Endothelial cell of hepatic sinusoid (primary cell): ENCODE results near the gene CPLANE2.
"Not testable (repeated sequence)": the region's sequence is repeated elsewhere in the genome, so short reads cannot be mapped to it uniquely, and the experiment has no call there.

Experiments used
- in situ Hi-C: cut with HindIII; loops from 2 replicates; pipeline ENCODE4 v1.10.0; 2017; ENCODE audit warnings: low sequenced_read_pairs

CPLANE2 gene

DNA sequence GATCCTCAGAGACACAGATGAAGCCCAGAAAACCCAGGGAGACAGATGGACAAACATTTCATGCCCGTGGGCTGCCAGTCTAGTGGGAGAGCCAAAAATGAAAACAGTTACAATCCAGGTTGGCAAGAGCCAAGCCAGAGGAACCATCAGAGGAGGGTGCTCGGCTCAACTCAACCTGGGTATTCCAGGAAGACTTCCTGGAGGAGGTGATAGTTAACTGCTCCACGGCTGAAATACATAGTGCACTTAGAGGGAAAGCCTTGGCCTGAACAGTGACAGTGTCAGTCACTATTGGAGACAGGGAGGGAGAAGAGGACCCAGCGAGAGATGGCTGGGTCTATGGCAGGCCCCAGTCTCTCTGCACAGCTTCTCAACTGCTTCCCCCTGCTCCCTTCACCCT is 26.4 kb downstream of the CPLANE2 start:
- in situ Hi-C loops = no loop called here

DNA sequence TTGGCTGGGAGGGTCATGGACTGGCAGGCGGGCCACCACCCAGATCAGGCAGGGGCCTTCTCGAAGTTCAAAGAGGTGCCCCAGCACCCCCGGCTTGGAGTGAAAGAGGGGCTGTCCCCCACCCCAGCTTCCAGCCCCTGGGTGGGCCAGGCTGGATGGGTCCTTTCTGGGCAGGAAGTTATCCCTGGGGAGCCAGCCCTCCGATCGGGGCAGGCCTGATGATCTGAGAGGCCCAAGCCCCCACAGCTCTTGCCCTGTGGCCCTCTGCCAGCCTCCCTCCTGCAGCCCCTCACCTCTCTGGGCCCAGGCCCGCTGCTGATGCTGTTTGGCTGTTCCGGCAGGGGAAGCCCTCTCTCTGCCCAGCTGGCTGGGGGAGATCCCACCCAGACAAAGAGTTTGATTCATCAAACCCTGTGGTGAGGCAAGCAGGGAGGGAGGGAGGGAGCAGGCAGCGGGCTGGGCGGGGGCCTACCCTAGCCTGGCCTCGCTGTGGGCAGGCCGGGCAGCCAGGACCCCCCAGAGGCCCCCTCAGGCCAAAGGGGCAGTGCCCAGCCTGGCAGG is 27.1 kb downstream of the CPLANE2 start:
- in situ Hi-C loops = no loop called here

DNA sequence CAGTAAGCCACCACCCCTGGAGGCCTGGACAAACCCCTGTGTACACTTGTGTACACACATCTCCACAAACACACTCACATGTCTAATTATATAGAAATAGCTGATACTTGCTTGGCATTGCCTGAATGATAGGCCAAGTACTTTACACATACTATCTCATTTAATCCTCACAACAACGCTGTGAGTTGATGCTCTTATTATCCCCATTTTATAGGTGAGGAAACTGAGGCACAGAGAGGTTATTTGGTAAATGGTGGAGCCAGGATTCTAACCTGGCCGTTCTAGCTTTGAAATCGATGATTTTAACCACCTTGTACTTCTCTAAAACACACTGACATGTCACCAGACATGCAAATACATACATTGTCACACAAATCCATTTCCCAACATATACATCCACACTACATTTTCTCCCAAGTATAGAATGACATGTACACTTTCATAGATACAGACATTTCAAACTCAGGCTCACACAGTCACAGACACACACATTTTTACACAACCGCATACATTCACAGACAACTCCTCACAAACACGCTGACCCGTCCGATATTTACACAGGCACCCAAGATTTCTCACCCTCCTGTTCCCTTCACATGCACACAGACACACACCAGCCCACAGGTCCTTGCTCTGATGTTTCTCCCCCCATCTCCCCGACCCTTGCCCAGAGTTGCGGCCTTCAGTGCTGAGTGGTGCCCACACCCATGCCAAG is 27.7 kb downstream of the CPLANE2 start:
- in situ Hi-C loops = no loop called here

DNA sequence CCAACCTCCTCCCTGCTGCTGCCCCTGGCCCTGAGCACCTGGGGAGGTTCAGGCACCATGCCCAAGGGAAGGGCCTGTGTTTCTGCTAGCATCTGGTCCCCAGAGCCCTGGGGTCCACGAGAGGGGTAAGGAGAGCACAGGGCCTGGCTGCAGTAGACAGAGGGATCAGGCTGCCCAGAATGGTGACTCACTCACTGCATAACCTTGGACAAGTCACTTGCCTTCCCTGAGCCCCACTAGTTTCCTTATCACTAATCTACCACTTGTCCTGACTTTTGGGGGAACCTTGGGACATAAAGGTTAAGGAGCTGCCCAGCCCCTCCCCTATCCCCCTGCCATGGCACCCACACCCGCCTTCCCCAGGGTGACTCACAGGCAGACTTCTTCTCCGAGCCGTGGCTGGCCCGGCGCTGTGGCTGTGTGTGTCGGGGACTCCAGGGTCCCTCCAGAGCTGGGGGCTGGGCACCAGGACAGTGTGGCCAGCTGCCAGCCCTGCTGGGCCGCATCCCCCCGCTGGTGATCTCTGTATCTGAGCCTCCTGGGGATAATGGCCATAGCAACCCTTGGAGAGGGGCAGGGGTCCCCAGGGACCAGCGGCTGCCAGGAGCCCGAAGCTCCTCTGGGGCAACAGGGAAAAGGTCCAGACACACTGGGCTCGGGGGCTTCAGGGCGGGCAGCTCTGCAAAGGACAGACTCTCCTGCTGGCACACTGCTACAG is 28.6 kb downstream of the CPLANE2 start:
- in situ Hi-C loops = no loop called here

DNA sequence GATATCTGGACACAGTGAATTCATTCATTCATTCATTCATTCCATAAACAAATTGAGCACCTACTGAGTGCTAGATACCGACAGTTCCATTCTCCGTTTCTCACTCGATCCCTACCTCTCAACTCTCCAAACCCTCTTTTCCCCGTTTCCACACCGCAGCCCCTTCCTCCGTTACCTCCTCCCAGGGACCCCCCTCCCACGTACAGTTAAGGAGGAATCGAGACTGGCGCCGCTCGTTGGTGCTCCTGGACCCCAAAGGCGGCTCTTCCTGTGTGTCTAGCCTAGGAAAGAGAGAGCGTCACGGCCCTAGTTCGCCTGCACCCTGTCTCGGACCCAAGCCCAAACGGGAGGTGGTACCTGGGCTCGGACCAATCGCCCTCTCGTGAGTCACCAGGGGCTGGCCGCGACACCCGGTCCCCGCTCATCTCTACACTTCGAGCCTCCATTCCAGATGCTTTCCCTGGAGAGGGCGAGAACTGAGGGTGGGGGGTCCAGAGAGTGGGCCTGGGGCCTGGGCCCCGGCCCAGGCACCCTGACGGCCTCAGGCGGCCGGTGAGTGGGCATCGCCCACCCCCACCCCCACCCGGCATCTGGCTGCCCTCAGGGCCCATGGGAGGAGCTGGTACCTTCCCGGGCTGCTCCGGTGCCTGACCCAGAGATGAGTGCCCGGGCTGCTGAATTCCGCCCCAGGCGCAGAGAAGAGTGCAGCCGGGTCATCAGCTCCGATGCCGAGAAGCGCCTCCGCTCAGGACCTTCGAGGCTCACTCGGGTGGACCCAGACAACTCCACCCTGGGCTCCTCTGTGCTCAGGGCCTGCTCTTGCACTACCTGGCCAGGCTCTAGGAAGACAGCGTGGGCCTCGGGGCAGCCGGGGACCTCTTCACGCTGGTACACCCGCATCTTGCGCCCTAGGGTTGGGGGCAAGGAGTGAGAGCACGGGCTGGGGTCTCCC is 29.4 kb downstream of the CPLANE2 start:
- in situ Hi-C loops = no loop called here

DNA sequence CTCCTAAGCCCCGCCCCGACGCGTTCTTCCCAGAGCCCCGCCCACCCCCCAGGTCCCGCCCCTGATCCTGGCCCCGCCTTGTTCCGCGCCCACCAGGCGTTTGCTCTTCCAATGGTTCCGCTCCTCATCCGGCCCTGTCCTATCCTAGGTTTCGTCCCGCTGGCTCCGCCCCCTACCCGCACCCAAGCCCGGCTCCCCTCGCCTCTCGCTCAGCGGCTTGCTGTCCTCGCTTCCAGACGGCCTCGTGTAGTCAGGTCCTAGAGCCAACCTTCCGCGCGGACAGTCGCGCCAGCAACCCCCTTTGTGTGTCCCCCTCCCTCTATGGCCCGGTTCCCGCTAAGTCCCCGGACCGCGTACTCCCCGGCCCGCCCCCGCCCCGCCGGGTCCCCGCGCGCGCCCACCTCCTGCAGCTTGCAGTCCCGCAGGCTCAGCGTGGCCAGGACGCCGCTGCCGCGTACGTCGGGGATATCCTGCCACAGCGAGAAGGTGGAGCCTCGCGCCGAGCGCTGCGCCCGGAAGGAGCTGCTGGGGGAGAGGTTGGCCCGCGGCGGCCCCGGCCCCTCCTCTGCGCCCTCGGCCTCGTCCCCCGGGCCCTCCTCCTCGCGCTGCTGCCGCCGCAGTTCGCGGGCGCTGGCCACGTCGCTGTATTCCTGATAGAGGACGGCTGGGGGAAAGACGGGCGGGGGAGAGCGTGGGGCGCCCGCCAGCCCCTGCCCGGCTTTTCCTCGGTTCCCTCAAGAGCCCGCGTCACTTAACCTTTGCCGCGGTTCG is 30.3 kb downstream of the CPLANE2 start:
- in situ Hi-C loops = no loop called here

DNA sequence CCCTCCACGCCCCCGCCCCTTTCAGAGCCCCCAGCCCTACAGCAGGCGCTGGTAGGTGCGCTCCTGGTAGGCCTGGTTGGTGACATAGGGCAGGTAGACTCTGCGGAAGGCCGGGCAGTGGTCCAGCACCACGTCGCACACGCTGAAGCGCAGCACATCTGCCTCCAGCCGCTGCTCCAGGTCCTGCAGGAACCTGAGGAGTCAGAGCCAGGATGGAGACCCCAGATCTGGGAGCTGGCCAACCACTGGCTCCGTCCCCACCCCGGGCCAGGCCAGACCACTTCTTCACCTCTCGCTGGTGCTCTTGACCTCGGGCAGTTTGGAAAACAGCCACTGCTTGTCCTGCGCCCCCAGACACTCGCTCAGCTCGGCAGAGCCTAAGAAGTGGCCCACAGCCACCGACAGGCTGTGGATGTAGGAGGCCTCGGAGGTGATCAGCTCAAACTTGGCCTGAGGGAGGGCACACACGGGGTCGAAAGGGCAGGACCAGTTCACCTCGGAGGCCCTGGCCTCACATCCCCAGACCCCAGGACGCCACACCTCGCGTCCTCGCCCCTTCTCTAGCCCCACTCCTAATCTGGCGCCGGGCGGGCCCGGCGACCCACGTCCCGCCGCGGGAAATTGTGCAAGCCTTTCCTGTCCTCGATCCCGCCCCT is 31.0 kb downstream of the CPLANE2 start:
- in situ Hi-C loops = no loop called here

DNA sequence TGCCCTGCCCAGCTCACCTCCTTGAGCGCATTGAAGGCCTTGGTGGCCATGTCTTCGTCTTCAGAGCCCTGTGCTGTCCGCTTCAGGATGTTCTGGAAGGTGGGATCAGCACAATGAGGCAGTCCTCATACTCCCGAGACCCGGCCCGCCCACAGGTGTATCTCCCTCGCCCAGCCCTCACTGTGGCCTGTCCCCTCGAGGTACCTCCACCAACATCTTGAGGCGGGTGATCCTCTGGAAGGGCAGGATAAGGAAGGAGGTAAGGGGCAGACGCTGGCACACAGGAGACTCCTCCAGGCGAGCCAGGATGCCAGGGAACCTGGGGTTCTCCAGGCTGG is 31.7 kb downstream of the CPLANE2 start:
- in situ Hi-C loops = no loop called here

DNA sequence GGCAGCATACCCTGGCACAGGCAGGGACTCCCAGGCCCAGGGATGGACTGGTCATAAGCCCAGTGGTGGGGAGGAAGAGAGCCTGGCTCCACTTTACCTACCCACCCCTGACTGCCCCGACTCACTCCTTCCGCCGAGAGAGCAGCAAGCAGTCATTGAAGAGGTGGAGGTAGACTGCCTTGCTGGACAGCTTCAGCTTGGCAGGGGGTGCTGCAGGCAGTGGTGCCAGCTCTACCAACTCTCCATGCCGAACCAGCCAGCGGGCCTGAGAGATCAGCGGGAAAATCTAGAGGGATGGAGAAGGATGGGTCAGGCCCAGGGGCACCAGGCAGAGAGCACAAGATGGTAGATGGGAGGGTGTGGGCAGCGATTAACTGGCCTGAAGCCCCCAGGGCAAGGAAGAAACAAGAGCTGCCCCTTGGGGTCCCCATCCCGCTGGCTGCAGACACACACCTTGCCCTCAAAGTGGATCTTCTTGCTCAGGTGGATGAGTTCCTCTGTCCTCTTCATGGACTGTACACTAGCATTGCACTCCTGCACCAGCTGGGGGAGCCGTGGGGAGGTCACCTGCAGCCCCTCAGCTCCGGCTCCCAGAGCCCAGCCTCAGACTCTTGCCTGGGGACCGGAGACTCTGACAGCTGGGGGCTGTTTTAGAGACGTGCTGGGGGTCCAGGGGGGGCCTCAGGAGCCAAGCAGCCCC is 32.2 kb downstream of the CPLANE2 start:
- in situ Hi-C loops = no loop called here

DNA sequence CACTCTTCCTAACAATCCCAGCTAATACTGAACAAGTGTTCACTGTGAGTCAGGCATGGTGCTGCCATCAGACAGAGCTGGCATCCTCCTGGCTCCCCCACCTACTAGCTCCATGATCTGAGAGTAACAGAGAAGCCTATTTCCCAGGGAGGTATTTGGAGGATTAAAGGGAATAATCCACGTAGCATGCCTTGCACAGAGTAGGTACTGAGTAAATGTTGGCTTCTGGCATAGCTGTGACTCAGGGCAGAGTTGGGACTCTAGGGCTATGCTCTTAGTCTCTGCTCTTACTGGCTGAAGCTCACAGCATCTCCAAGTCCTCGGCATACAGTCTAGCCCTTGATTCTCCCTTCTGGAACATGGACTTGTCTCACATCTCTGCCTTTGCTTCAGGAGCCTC is 32.8 kb downstream of the CPLANE2 start:
- in situ Hi-C loops = no loop called here

DNA sequence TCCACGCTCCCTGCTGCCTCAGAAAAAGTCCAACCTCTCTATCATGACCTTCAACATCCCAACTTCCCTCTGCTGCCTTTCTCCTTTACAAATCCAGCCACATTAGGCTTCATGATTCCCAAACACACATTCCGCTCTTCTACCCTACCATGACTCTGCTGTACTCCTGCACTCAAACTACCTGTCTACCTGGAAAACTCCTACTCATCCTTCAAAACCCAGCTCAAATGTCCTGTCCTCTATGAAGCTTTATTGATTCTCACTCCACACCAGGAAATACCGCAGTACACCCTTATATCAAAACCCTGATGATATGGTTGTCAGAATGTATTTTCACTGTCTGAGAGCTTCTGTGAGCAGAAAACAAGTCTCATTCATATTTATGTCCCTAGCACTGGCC is 33.4 kb downstream of the CPLANE2 start:
- in situ Hi-C loops = no loop called here

DNA sequence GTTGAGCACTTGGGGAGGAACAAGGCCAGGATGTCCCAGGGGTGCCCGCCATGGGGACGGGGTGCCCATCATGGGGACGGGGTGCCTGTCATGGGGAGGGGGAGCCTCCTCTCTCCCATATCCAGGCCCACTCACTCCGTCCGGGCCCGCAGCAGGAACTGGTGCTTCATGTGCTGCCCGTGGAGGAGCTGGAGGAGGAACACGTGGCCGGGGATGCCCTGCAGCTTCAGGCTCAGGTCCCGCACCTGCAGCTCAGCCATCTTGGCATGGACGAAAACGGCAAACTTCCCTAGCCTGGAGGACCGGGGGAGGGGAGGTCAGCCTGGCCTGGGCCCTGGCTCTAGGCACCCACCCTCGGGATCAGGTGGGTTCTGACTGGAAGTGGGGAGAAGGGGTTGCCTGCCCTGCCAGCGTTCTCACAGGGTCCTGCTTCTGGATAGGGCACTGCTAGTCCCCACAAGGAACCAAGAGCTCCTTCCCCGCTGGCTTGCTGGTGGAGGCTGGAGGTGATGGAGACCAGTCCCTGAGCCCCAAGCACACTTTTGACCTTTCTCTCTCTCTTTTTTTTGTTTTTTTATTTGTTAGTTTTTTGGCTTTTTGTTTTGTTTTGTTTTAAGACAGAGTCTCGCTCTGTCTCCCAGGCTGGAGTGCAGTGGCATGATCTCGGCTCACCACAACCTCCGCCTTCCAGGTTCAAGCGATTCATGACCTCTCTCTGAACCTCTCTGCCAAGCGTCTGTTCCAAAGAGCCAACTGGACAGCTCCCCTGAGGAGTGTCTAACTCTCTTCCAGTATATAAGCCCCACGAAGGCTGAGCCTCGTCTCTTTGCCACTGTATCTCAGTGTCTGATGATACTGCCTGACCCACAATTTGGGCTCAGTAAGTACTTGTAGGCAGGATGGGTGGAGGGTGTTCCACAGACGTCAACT is 34.4 kb downstream of the CPLANE2 start:
- in situ Hi-C loops = no loop called here

DNA sequence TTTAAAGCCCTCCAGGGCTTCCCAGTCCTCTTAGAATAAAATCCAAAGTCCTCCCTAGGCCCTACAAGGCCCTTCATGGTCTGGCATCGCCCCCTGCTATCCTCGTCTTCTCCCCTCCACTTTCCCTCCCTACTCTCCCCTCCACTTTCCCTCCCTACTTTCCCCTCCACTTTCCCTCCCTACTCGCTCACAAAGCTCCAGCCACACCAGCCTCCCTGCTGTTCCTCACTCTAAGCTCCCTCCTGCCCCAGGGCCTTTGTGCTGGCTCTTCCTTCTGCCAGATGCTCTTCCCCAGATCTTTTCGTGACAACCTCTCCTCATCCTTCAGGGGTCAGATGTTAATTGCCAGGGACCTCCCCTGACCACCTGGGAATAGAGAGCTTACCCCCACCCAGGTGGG is 37.3 kb downstream of the CPLANE2 start:
- in situ Hi-C loops = no loop called here

DNA sequence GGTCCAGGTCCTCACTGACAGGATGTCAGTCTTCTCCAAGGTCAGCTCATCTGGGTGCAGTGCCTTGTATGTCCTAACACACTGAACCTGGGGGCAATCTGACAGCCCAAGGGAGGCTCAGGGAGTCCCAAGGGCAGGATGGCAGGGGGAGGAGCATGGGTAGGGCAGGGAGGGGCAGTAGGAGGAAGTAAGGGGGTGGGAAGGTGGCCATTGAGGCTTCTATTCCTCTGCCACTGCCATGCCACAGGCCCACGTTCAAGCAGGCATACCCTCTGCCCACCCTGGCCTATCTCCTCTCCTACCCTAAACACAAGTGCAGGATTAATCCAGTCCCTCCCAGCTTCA is 37.9 kb downstream of the CPLANE2 start:
- in situ Hi-C loops = no loop called here

DNA sequence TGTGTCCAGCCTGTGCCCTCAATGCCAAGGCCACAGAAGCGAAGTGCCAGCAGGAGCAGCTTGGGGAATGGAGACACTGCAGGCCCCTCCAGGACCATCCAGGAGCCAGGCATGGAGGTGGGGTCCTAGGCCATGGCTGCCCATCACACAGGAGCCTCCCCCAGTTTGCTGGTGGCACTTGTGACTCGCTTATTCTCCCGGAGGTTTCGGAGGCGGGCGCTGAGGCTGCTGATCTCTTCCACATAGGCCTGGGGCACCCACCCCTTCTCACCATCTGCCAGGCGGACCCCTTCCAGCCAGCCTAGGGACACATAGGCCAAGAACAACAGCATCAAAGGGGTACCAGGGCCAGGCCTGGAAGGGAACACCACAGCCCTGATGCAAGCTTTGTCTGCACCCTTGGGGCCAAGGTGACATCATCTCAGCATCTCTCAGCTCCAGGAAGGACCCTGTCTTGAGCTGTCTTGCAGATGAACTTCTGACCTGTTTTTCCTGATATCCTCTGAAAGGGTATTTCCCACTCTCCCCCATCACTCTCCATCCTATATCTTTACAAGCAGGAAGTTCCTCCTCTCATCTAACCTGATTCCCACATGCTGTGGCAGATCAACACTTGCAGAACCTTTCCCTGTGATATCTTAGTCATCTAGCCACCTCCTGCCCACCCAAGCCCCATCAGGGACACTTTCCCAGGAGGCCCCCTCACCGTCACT is 38.4 kb downstream of the CPLANE2 start:
- in situ Hi-C loops = no loop called here

DNA sequence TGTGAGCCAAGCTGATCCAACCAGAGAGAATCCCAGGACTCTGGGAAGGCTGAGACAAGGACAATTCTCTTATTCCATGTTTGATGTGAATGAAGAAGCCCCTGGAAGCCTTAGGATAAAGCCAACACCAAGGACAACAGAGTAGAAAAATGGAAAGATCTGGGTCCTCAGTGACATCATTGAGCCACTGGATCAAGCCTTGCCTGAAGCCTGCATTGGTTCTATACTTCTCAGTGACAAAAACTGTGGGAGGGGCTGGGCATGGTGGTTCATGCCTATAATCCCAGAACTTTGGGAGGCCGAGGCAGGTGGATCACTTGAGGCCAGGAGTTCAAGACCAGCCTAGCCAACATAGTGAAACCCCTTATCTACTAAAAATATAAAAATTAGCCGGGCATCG is 40.1 kb downstream of the CPLANE2 start:
- in situ Hi-C loops = no loop called here

DNA sequence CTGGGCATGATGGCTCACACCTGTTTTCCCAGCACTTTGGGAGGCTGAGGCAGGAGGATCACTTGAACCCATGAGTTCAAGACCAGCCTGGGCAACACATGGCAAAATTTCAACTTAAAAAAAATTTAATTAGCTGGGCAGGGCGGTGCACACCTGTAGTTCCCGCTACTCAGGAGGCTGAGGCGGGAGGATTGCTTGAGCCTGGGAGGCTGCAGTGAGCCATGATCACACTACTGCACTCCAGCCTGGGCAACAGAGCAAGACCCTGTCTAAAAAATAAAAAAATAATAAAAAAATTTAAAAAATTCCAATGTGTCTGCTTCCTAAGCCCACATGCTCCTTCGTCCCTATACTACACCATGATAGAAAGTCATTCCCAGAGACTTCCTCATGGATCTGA is 40.8 kb downstream of the CPLANE2 start:
- in situ Hi-C loops = not testable (repeated sequence)

DNA sequence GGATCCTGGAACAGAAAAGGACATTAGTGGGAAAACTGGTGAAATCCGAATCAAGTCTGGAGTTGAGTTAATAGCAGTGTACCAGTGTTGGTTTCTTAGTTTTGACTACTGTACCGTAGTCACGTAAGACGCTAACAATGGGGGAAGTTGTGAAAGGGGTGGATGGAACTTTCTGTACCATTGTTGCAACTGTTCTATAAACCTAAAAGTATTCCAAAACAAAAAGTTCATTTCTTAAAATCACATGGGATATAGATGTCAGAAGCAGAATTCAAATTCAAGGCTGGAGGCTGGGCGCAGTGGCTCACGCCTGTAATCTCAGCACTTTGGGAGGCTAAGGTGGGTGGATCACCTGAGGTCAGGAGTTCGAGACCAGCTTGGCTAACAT is 41.5 kb downstream of the CPLANE2 start:
- in situ Hi-C loops = no loop called here
